Left cardiac atrium (tissue), 4 donors: Measurements from ENCODE around the gene ACVR2A. TPM values are rescaled to one million over a fixed set of nuclear protein-coding genes. Genes with fewer than 3 reads are reported as not detected.

Experiments
- ATAC-seq, 2 donors: fragments of 200-7000 bp; cut with Tn5 transposase; one replicate each; pipeline ENCODE4 v1.9.1; 2020; ENCODE audit warnings: mild to moderate bottlenecking in 2 of 2, moderate library complexity in 2 of 2
- DNase-seq: peaks from one replicate; pipeline ENCODE4 v3.0.0-alpha.2; 2020
- intact Hi-C, 2 donors: fragments of 100-400 bp; cut with DNase I; formaldehyde crosslinking; loops; one replicate each; pipeline versions ENCODE4 v1.14.1 to v1.15.1; 2022 to 2023
- long read RNA-seq: library from polyadenylated mRNA; unstranded; transcript quantifications from one replicate; pipeline ENCODE4 v2.0.0, GENCODE V29; 2021
- total RNA-seq, 2 donors: library from RNA; stranded (reverse); fragmentation: NEBNext Ultra II Directional; extraction: Animal tissue kit (Norgen Biotek cat#: 25700); gene quantifications; one replicate each; pipeline ENCODE4 v1.2.1, GENCODE V29; 2021
- donor health status: DM: no; HTN: yes; CAD: no.
- donor health status: DM: no; HTN: yes; CAD: no; lungs with severe emphysema.
- donor health status: DM: yes; HTN: yes; CAD: no.
- donor health status: Dilated cardiomyopathy.

ACVR2A gene
- total RNA-seq = 10 to 100 TPM; 10.3 to 13.4 TPM
- long read RNA-seq, full-length matches to known transcripts = 2 of 4 reads
- long read RNA-seq, partial matches to known transcripts = 1 of 4 reads
- long read RNA-seq, other reads (novel, unspliced or antisense) = 1 of 4 reads

GRCh38 chr2:147844697-147845410 lies at the start of gene ACVR2A:
ACVR2A (plus strand) TSS chr2:147845029; CDS start chr2:147845153, 124 bp downstream.
- intact Hi-C loops = no loop called here
- ATAC-seq (peak; percentile 28 to 43), DNase-seq (peak; percentile 39)

GRCh38 chr2:147800316-147800715 lies 44.5 kb upstream of the ACVR2A start:
- no peak for DNase-seq
- intact Hi-C loops = no loop called here
- ATAC-seq = no peak

- no peak for DNase-seq
- intact Hi-C loops = no loop called here
- ATAC-seq = no peak
Measured at GRCh38 chr2:147806846-147807245, 38.0 kb upstream of the ACVR2A start.

- intact Hi-C loops = no loop called here
- DNase-seq = no peak
- no peak for ATAC-seq
Measured at GRCh38 chr2:147808520-147808919, 36.3 kb upstream of the ACVR2A start.

- intact Hi-C loops = no loop called here
- DNase-seq (no peak), ATAC-seq (no peak)
Measured at GRCh38 chr2:147810883-147811765, 33.7 kb upstream of the ACVR2A start.

GRCh38 chr2:147818741-147819140 lies 26.1 kb upstream of the ACVR2A start:
- DNase-seq (no peak), ATAC-seq (no peak)
- intact Hi-C loops = no loop called here

GRCh38 chr2:147824620-147825019 lies 20.2 kb upstream of the ACVR2A start:
- intact Hi-C loops = no loop called here
- no peak for DNase-seq

GRCh38 chr2:147826278-147827087 lies 18.3 kb upstream of the ACVR2A start:
- DNase-seq (no peak), ATAC-seq (no peak)
- intact Hi-C loops = no loop called here

More at GRCh38 chr2:147824620-147825019, 20.2 kb upstream of the ACVR2A start:
- no peak for ATAC-seq

- ATAC-seq (no peak), DNase-seq (no peak)
- intact Hi-C loops = no loop called here
Measured at GRCh38 chr2:147827088-147827375, 17.8 kb upstream of the ACVR2A start.

GRCh38 chr2:147829106-147829505 lies 15.7 kb upstream of the ACVR2A start:
- ATAC-seq (no peak), DNase-seq (no peak)
- intact Hi-C loops = no loop called here

- no peak for ATAC-seq
- intact Hi-C loops = no loop called here
- no peak for DNase-seq
Measured at GRCh38 chr2:147836099-147836498, 8.7 kb upstream of the ACVR2A start.

- intact Hi-C loops = no loop called here
- ATAC-seq = no peak
Measured at GRCh38 chr2:147843391-147843863, 1.4 kb upstream of the ACVR2A start.

GRCh38 chr2:147843864-147844696 lies 749 bp upstream of the ACVR2A start:
- DNase-seq (peak; percentile 95), ATAC-seq (peak; percentile 92 to 97)
- intact Hi-C loops = no loop called here

More at GRCh38 chr2:147843391-147843863, 1.4 kb upstream of the ACVR2A start:
- DNase-seq = no peak

- no peak for ATAC-seq
- no peak for DNase-seq
- intact Hi-C loops = no loop called here
Measured at GRCh38 chr2:147845411-147845971, 662 bp downstream of the ACVR2A start.

GRCh38 chr2:147846412-147847081 lies 1.7 kb downstream of the ACVR2A start:
- ATAC-seq (no peak), DNase-seq (no peak)
- intact Hi-C loops = no loop called here

- DNase-seq (no peak), ATAC-seq (no peak)
- intact Hi-C loops = no loop called here
Measured at GRCh38 chr2:147847746-147848391, 3.0 kb downstream of the ACVR2A start.

GRCh38 chr2:147850838-147851237 lies 6.0 kb downstream of the ACVR2A start:
- ATAC-seq = no peak
- no peak for DNase-seq
- intact Hi-C loops = no loop called here
